Osteocyte (in vitro differentiated cells): ENCODE results near the gene CACNA2D1. TPM values are rescaled to one million over a fixed set of nuclear protein-coding genes. Genes with fewer than 3 reads are reported as not detected.

Experiments used
- DNase-seq: peaks from one replicate; pipeline ENCODE4 v3.0.0; 2021; ENCODE audit warnings: mixed read lengths; ENCODE audit not compliant: unreplicated experiment; ENCODE audit errors: extremely low spot score
- H3K27ac Mint-ChIP-seq: one replicate; pipeline ENCODE4 v1.8.0; 2021; ENCODE audit warnings: mild to moderate bottlenecking, mixed read lengths; ENCODE audit not compliant: unreplicated experiment
- H3K27me3 Mint-ChIP-seq: one replicate; pipeline ENCODE4 v1.8.0; 2021; ENCODE audit warnings: mixed read lengths; ENCODE audit not compliant: unreplicated experiment
- H3K36me3 Mint-ChIP-seq: one replicate; pipeline ENCODE4 v1.8.0; 2021; ENCODE audit warnings: mixed read lengths; ENCODE audit not compliant: unreplicated experiment
- H3K4me1 Mint-ChIP-seq: one replicate; pipeline ENCODE4 v1.8.0; 2021; ENCODE audit warnings: mixed read lengths; ENCODE audit not compliant: unreplicated experiment
- H3K4me3 Mint-ChIP-seq: one replicate; pipeline ENCODE4 v1.8.0; 2021; ENCODE audit warnings: mild to moderate bottlenecking, moderate library complexity, mixed read lengths; ENCODE audit not compliant: unreplicated experiment
- H3K9me3 Mint-ChIP-seq: one replicate; pipeline ENCODE4 v1.8.0; 2021; ENCODE audit warnings: mixed read lengths; ENCODE audit not compliant: unreplicated experiment
- CTCF ChIP-seq: fragments of 200-600 bp; sonication (generic); IDR thresholded peaks from 2 replicates; pipeline ENCODE4 v1.5.0; 2021; ENCODE audit warnings: antibody characterized with exemption, mild to moderate bottlenecking, moderate library complexity
- total RNA-seq: library from RNA; stranded (reverse); gene quantifications from 2 replicates; pipeline ENCODE4 v1.2.1, GENCODE V29; 2021

CACNA2D1 gene
- total RNA-seq, 1 donor from 2014 or later = 24.3 TPM

- peaks cover 18% of the 10 kb centered on the region for H3K4me1 Mint-ChIP-seq
- DNase-seq = no peak
Measured at GRCh38 chr7:82317760-82318159, 125.8 kb downstream of the CACNA2D1 start.

DNA sequence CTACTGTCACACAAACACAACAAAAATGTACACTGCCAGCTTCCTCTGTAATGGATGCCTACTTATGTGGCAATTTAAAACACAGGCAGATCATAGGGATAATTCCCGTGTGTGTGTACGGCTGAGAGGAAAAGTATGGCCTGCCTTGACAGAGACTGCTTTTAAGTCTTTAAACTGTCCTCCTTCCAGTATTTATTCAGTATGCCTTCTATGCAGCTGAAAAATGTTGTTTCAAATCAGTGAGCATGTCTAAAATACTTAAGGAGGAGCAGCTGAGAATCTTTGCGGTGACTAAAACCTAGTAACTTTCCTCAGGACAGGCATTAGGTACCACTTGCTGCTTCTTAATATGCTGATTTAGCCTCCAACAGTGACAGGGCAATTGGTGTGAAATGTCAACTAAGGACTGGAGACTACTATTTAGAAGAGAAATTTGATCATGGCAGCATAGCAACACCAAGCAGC is 126.3 kb downstream of the CACNA2D1 start:
- Mint-ChIP-seq H3K36me3 (peaks cover 5% of the 10 kb centered on the region), H3K27me3 (no peaks in the 10 kb centered on the region), H3K9me3 (no peaks in the 10 kb centered on the region), H3K4me3 (no peak overlapping the region), H3K4me1 (peaks cover 18% of the 10 kb centered on the region), H3K27ac (no peak overlapping the region)
- TF ChIP-seq CTCF = no peak
- DNase-seq = no peak

More at GRCh38 chr7:82317760-82318159, 125.8 kb downstream of the CACNA2D1 start:
- H3K9me3 Mint-ChIP-seq = no peaks in the 10 kb centered on the region
- H3K4me3 Mint-ChIP-seq = no peak overlapping the region
- H3K27ac Mint-ChIP-seq = no peak overlapping the region
- TF ChIP-seq CTCF = no peak
- no peaks in the 10 kb centered on the region for H3K27me3 Mint-ChIP-seq
- peaks cover 5% of the 10 kb centered on the region for H3K36me3 Mint-ChIP-seq

DNA sequence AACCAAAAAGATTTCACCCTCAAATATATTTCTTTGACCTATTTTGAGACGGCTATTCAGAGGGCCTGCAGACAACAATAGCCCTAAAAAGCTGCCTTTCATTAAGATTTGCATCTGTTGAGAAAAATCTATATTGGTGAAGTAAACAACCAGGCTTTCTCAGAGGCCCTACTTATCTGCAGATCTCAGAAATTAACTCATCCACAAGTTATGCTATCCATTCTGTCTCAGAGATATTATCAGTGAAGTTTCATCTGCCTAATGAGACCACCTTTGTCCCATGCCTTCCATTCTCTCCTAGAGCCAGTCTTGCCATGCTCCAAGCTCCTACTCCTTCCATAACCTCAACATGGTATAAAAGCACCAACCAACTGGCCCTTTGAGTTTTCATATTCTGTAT is 130.3 kb downstream of the CACNA2D1 start:
- Mint-ChIP-seq H3K27ac (no peak overlapping the region), H3K27me3 (no peaks in the 10 kb centered on the region), H3K4me1 (peaks cover 8% of the 10 kb centered on the region)

DNA sequence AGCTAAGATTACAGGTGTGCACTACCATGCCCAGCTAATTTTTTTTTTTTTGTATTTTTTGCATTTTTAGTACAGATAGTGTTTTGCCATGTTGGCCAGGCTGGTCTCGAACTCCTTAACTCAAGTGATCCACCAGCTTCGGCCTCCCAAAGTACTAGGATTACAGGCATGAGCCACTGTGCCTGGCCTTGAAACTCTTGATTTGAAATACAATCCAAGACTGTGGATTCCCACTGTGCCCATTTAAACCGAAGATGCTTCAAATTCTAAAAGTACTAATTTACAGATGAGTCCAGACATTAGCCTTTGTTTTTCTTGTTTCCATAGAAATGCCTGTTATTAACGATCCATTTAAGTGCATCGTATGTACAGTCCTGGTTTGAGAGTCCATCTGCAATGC is 130.9 kb downstream of the CACNA2D1 start:
- no peak overlapping the region for H3K4me3 Mint-ChIP-seq
- H3K4me1 Mint-ChIP-seq = peaks cover 8% of the 10 kb centered on the region
- peaks cover 2% of the 10 kb centered on the region for H3K36me3 Mint-ChIP-seq
- no peak for TF ChIP-seq CTCF
- H3K9me3 Mint-ChIP-seq = no peaks in the 10 kb centered on the region
- DNase-seq = no peak
- no peak overlapping the region for H3K27ac Mint-ChIP-seq
- H3K27me3 Mint-ChIP-seq = no peaks in the 10 kb centered on the region

More for the DNA sequence above, 130.3 kb downstream of the CACNA2D1 start:
- TF ChIP-seq CTCF = no peak
- H3K36me3 Mint-ChIP-seq = peaks cover 2% of the 10 kb centered on the region
- no peaks in the 10 kb centered on the region for H3K9me3 Mint-ChIP-seq
- DNase-seq = no peak
- H3K4me3 Mint-ChIP-seq = no peak overlapping the region

DNA sequence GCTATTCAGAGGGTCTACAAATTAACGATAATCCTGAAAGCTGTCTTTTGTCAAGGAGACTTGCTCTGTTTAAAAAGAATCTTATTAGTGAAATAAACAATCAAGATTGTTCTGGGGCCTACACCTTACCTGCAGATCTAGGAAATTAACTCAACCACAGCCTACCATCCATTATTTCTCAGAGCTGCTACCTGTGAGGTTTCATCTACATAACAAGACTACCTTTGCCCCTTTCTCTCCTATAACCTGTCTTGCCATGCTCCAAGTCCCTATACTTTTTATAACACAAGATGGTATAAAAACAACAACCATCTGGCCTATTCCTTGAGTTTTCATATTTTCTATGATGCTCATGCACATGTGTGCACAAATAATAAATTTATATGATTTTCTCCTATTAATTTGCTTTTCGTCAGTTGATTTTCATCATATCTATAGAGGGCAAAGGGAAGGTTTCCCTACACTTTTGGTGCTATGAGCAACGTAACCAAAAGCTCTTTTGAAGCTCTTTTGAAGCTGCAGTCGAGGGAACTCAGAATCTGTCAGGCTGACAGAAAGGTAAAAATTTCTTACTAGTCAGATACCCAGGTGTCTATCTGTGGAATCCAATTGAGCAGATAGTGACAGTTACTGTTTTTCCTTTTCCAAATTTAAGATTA is 138.1 kb downstream of the CACNA2D1 start:
- Mint-ChIP-seq H3K27me3 (no peaks in the 10 kb centered on the region), H3K4me3 (no peak overlapping the region), H3K36me3 (no peaks in the 10 kb centered on the region), H3K27ac (no peak overlapping the region), H3K9me3 (no peaks in the 10 kb centered on the region), H3K4me1 (no peaks in the 10 kb centered on the region)
- TF ChIP-seq CTCF = no peak
- no peak for DNase-seq
